Stimulated activated CD4-positive, alpha-beta T cell treated with anti-CD3 and anti-CD28 coated beads, Interleukin-2, amount 100 ng/mL, for 4 hours (primary cell): ENCODE results near the gene SLIT1.

ENCODE experiments used
- DNase-seq: peaks from one replicate; pipeline ENCODE4 v3.0.0-alpha.2; 2020; ENCODE audit warnings: low read depth

SLIT1 gene

GRCh38 chr10:97185326-97186058 lies at the start of gene SLIT1:
SLIT1 (minus strand) TSS chr10:97185959; CDS start chr10:97185674, 285 bp downstream.
- no peak for DNase-seq

- DNase-seq = no peak
These were observed 49.6 kb upstream of the SLIT1 start for GRCh38 chr10:97235353-97235752.

GRCh38 chr10:97234400-97234799 lies 48.6 kb upstream of the SLIT1 start:
- DNase-seq = no peak

GRCh38 chr10:97230146-97230545 lies 44.4 kb upstream of the SLIT1 start:
- DNase-seq = no peak

GRCh38 chr10:97229322-97230015 lies 43.7 kb upstream of the SLIT1 start:
- DNase-seq = no peak

- DNase-seq = no peak
These were observed 43.0 kb upstream of the SLIT1 start for GRCh38 chr10:97228775-97229157.

- no peak for DNase-seq
These were observed 42.5 kb upstream of the SLIT1 start for GRCh38 chr10:97228130-97228774.

- no peak for DNase-seq
These were observed 40.6 kb upstream of the SLIT1 start for GRCh38 chr10:97226398-97226797.

- no peak for DNase-seq
These were observed 39.0 kb upstream of the SLIT1 start for GRCh38 chr10:97224483-97225435.

- DNase-seq = no peak
These were observed 36.7 kb upstream of the SLIT1 start for GRCh38 chr10:97222326-97222961.

- no peak for DNase-seq
These were observed 34.6 kb upstream of the SLIT1 start for GRCh38 chr10:97220355-97220754.

GRCh38 chr10:97217299-97217698 lies 31.5 kb upstream of the SLIT1 start:
- DNase-seq = no peak

- no peak for DNase-seq
These were observed 30.0 kb upstream of the SLIT1 start for GRCh38 chr10:97215619-97216260.

GRCh38 chr10:97213431-97213830 lies 27.7 kb upstream of the SLIT1 start:
- no peak for DNase-seq

- no peak for DNase-seq
These were observed 25.5 kb upstream of the SLIT1 start for GRCh38 chr10:97211229-97211628.

- peak; percentile 39 for DNase-seq
These were observed 24.8 kb upstream of the SLIT1 start for GRCh38 chr10:97210543-97210960.

GRCh38 chr10:97207756-97208346 lies 22.1 kb upstream of the SLIT1 start:
- DNase-seq = no peak

- DNase-seq = no peak
These were observed 21.4 kb upstream of the SLIT1 start for GRCh38 chr10:97207131-97207530.

GRCh38 chr10:97204826-97205679 lies 19.3 kb upstream of the SLIT1 start:
- no peak for DNase-seq

GRCh38 chr10:97203220-97203619 lies 17.5 kb upstream of the SLIT1 start:
- no peak for DNase-seq
